RCC 7860 (cell line): ENCODE results near the gene TP63.

Experiments used
- DNase-seq: peaks from one replicate; pipeline ENCODE4 v3.0.0-alpha.2; 2015; ENCODE audit warnings: low spot score
- FAIRE-seq: peaks from 2 replicates; lab custom pipeline; 2012; peaks lifted over from hg19 to GRCh38; lab: Jason Lieb, UNC

TP63 gene

DNA sequence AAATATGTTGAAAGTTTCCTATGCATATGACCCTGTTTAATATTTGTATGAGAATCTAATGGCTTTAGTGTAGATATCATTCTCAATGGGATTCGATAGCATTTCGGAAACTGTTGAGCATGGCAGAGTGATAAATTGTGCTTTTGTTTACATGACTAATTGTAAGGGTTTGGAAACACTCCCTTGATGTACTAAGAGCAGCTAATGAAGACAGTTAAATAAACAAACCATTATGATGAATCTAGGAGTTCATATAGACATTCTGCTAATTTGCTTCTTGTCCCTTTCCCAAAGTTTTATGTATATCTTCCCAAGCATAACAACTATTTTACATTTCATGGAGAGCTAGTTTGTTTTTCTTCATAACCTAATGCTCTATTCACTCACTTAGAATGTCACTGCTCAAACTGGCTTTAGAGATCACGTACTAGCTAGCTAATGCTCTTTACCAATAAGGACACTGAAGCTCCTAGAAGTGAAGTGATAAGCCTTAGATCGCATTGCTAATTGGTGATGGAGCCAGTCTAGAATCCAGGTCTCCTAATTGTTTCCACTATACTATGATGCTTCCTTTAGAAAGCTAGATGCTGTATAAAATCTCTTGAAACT, 140.8 kb downstream of the TP63 start:
- no peak for FAIRE-seq

DNA sequence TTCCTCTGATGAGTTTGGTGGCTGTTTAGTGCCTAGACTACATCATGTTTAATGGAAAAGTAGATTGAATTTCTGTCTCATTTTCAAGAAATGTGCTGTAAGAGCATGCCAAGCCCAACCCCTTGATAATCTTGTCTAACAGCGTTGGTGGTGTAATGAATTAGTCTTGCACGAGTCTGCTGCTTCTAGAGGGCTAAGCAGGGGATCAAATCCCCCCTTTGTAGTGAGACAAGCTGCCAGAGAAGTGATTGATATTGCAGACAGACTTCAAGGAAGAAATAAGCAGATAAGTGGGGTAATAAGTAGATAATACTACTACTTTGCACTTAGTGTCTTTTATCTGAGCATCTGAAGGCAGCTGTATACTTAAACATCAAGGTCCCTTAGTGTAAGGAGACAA, 141.4 kb downstream of the TP63 start:
- DNase-seq (no peak), FAIRE-seq (no peak)

More for the DNA sequence above, 140.8 kb downstream of the TP63 start:
- DNase-seq: no peak

DNA sequence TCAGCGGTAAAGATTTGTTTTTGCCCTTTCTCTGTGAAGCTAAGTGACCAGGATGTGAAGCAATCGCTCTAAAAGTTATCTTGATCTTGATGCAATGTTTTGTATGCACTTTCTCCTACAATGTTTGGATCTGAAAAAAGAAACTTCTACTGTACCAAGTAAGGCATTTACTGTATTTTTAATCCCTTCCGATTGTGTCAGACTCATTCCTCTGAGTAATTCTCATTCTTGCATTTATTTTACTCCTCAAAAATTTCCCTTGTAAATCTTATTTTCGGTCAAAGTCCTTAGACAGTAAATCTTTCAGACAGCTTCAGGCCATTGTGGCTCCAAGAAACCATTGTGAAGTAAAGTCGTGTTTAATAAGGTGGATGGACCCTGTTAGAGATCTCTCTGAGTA, 141.9 kb downstream of the TP63 start:
- FAIRE-seq (no peak), DNase-seq (no peak)

DNA sequence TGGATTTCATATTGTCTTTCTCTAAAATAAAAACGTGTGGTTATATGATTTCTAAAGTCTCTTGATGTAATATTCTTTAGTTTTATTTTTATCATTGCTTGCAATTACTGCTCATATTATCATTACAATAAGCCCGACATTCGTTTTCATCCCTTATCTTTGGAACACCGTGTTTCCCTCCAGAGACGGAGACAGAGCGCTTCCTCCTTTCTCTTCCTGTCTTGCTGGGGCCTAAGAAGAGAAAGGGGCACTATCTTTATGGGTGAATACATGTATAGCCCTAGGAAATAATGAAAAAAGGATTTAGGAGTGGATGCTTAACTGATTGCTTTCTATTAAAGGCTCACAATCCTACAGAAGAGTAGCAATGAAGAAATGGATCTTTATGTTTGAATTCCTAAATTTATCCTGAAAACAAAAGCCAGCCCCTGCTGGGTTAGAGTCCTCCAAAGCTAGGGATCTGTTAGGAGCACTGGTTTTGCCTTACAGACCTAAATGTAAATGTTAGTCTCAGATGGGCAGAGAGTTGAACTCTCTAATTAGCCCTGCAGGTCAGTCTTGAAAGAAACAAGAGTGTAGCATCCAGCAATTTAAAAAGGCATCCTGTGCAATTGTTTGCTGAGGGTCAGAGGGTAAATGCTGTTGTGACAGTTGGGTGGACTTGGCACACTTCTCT, 145.1 kb downstream of the TP63 start:
- DNase-seq (no peak), FAIRE-seq (no peak)

DNA sequence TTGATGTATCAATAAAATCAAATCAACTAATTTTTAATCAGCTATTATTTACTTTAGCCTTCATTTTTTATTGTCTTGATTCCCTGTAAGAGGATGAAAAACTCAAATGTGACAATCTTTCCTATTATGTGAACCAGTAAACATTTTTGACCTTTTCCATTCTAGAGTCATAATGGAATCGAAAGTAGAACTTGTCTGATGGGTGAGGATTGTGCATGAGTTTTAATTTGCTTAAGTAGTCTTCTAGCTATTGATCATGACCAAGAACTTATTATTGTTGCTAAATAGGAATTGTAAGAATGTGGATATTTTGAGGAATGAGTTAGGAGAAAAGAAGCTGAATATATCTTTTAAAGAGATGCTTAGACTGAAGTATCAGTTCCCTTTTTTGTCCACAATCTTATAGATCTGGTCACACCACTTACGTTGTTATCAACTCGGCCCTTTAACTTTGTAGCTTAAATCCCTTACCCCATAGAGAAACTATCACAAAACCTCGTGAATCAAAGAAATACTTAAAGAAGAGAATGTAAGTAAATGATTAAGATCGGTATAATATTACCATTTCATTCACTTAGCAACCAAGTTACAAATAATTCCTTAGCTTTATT, 147.3 kb downstream of the TP63 start:
- FAIRE-seq (no peak), DNase-seq (no peak)

DNA sequence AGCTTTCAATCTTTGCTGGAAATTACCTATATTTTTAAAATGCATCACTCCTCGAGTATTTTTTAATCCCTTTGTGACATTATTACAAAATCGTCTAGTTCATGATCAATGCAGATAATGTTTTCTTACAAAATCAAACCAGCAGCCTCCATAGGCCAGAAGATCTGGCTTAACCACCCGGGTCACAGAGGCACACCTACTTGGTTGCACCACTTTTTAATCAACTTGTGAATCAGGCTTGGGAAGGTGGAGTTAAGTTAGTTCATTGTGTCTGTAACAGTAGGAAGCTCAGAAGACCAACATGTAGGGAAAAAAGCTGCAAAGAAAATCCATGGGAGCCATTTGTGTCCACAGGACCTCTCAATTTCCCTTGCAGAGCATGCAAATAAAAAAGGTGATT, 148.0 kb downstream of the TP63 start:
- FAIRE-seq (no peak), DNase-seq (no peak)

DNA sequence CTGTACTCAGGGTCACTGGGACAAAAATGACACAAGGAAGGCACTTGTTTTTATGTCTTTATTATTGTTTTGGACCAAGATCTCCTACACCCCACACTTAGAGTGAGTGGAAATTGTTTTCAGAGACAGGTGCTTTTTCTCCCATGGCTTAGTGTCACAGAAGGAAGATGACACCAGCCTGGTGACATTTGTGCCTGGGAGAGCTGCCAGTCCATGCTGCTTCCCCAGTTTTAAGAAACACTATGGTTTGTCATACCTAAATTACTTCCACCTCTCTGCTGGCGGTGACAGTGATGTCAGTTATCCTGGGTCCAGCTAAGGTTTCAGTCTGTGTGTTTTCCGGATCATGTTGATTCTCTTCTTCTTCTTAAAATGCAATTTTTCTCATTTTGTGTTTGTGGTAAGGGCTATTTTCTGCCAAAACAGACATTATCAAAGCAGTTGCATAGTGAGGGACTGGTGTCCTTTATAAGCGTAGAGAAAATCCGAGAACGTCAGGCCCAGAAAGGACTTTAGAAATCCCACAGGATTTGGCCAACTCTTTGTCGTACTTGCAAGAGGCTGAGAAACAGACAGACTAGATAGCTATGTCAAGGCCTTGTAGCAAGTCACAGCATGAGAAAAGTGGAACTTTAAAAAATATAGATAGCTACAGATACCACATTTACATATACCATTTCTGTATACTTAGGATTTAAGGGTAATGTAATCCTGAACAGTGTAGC, 149.5 kb downstream of the TP63 start:
- FAIRE-seq: no peak
- DNase-seq: no peak

DNA sequence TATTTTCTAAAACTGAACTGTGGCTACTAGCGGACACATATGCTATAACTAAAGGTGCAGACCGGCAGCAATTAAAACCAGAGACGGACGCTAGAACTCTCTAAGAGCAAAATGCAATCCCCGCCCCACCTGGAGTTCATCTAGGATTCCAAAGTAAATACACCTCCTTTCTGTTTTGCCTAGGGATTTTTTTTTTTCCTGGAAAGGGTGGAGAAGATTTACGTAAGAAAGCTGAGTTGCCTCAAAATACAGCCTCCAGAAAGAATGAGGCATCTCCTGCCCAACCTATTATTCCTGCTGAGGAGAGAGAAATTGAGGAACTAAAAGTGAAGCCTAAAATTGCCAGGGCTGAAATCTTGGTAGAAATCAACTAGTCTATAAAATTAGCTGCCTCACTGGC, 150.2 kb downstream of the TP63 start:
- FAIRE-seq (no peak), DNase-seq (no peak)

DNA sequence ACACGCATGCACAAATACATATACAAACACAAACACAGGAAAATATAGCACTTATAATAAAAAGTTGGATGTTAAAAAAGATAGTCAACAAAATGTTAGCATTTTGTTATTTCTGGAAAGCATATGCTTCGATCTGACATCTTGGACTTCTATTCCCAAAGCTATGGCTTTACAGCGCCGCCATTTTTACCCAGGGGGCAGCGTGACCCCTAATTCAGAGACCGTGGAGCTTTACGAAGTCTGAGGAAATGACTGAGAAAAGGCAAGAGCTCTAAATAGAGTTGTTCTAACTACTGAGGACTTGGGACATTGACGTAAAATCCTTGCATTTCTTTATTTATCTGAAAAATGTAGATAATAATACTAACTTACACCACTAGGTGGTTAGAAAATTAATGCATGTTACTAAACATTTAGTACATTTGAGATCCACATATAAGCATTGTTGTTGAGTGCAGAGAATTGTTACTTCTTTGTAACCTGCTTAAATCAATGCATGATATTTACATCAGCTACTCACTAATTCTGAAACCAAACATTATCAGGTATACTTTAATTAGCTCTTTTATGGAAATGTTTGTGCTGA, 155.4 kb downstream of the TP63 start:
- no peak for FAIRE-seq
- no peak for DNase-seq

DNA sequence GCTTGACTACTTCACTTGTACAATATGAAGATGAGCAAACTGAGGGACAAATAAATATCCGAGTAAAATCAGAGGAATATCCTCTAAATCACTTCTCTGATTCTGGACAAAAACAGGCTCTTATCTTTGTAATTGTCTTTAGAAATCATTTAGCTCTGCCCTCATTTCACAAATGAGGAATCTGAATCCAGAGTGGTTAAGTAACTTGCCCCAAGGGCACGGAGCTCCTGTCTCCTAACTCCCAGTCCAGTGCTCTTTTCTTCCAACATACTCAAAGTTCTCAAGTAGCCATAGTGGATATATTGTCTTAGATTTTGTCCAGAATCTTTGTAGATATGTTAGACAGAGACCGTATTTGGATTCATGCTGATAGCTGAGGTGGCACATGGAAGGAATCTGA, 156.0 kb downstream of the TP63 start:
- DNase-seq: no peak
- FAIRE-seq: no peak

DNA sequence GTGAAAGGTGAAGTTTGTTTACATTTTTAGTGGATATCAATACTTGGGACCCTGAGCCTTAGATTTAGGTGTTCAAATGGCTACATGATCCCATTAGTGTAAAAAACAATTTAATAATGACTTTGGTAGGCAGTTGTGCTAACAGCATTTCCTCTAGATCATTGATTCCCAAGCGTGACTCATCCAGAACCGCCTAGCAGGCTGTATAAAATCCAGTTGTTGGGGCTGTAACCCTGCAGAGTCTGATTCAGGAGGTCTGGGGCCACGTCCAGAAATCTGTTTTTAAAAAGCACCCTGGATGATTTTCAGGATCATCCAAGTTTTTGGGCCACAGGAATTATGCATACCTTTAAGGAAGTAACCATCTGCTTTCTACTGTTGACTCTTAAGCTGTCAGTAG, 156.4 kb downstream of the TP63 start:
- FAIRE-seq (no peak), DNase-seq (no peak)

DNA sequence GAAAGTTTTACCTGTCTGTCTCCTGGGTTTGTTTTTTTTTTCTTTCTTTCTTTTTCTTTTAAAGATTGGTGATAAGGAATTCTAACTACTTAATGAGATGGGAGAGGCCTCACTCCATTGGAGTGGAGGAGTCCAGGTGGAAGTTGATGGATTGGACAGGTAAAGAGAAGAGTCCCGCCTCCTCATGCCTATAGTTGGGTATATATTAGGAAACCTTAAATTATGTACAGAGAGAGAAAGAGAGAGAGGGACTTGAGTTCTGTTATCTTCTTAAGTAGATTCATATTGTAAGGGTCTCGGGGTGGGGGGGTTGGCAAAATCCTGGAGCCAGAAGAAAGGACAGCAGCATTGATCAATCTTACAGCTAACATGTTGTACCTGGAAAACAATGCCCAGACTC, 158.2 kb downstream of the TP63 start:
- FAIRE-seq (no peak), DNase-seq (no peak)

DNA sequence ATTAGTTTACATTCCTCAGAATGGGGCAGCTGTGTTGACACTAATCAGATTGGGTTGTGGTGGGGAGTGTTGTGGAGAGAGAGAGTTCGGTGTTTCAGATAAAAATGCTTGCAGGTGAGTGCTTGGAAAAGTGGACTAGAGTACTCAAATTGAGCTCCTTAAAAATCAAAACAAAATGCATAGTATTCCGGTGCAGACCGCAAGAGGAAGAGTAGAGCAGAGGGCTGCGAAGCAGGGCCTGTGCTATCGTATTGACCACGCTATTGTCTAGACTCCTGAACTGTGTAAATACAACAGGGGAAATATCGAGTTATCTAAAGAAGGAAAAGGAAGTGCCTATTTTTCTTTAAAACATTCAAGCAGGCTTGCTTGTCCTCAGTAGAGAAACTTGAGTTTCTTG, 159.5 kb downstream of the TP63 start:
- FAIRE-seq (no peak), DNase-seq (no peak)

DNA sequence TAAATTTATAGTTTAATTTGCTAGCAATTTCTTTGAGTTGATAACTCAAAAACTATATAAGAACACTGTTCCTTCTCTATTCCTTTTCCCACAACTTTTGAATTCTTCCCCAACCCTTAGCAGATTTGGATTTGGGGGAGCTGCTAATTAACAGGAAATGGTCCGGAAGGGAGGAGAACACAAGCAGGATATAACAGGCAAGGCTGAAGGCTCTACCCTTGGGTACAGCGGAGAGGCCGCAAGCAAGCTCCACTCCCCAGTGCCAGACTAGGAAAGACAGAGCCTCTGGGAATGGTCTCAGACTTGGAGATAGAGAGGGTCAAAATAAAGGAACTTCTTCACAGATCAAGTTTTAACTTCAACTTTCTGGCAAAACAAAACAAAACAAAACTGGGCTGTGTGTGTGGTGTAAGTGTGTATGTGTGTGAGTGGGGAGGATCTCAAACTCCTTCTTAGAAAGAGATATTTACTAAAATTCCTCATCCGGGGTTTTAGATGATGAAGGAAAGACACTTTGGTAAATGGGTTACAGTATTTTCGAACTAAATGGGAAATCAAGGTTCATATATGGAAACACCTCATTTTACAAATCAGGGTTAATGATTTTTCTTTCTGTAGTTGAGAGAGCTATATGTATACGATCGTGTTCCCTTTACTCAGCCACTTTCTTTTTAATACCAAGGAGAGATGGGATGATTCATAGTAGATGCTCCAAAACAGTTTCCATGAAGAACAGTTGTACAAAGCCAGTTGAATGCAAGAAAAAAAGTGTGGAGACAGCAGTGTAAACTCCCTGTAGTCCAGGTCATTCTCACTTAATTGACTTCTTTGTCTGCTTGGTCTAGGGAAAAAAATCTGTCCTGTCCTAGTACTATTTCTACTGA, 161.1 kb downstream of the TP63 start:
- DNase-seq: no peak
- FAIRE-seq: no peak

DNA sequence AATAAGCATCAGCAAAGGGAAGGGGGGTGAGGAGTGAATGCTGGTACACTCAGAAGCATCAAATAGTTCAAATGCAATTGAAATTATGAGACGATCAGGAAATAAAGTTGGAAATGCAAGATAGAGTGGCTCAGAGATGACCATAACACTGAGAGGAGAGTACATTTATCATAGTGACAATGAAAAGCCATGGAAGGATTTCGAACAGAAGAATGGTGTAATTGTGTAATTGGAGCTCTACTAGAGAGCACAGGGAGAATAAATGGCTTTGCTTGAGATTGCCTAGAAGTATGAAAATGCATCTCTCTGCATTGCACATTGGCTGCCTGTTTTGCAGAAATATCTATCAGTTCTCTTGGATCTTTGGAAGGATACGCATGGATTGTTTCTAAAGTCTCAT, 163.3 kb downstream of the TP63 start:
- FAIRE-seq: no peak
- no peak for DNase-seq

DNA sequence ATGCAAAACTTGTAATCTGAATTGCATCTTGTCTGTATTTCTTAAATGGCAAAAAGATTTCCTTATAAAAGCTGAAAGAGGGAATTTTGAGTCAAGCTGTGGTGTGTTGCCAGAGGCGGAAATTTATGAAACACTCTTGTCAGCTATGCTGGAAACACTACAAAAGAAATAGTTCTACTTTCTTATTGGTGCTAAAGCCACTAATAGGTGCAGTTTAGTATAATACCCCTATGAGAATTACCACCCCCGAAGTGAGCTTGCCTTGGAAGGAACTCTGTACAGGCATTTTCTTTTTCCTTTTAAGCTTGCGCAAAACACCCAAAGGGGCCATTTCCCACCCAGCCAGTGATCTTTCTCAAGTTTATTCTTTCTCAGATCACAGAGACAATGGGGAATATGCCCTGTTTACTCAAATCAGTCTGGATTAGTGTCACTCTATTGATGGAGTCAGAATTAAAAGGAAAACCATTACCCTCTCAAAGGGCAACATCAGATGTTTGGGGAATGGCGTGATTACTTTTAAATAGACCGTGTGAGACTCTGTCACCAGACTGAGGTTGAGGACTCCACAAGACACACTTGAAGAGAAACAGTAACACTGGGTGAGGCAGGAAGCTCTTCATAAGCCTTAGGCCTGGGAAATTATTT, 166.0 kb downstream of the TP63 start:
- no peak for DNase-seq

DNA sequence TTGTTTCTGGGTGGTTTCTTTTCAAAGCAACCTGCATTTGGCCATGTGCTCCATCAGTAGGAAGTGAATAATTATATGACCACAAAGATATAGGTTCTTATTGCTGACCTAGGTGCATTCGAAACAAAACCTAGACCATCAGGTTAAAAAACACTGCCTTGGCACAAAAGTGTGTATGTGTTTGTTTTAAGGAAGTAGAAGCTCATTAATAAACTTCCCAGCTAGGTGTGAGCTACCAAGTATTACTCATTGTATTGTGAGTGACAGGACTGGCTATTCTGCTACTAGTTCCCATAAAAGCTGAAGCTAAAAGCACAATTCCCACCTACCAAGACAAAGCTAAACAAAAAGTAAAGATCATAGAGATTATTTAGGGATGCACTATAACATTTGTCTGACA, 168.2 kb downstream of the TP63 start:
- FAIRE-seq (no peak), DNase-seq (no peak)

More for the DNA sequence above, 166.0 kb downstream of the TP63 start:
- FAIRE-seq: no peak

DNA sequence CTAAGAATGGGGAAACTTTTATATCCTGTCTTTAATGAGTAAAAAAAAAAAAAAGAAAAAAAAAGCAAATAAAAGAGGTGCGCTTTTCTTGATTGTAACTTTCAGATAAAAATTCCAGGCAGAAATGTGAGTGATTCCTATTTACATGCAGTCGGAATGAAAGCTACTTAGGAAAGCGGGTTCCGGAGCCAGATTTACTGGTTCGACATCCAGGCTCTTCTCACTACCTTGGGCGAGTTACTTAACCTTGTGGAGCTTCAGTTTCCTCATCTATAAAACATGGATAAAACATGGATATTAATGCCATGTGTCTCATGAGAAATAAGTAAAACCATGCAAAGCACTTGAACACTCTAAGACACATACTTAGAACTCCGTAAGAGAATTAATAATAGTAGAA, 169.2 kb downstream of the TP63 start:
- DNase-seq (no peak), FAIRE-seq (no peak)

DNA sequence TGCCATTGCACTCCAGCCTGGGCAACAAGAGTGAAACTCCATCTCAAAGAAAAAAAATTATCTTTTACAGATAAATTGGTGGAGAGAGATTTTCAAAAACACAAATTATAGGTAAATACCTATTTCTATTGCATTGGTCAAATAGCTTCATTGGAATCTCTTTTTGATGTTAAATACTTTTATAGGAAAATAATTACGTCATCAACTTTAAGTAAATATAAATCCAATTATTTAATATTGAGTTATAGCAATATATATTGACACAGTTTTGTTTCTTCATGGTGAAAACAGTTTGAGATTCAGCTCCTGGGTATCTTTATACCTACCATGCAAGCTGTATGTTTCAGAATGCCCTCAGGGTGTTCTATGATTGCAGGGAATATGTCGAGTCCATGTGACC, 172.1 kb downstream of the TP63 start:
- no peak for DNase-seq
- no peak for FAIRE-seq
